K562 (cell line): Measurements from ENCODE around the gene NEK3. TPM values are rescaled to one million over a fixed set of nuclear protein-coding genes. Genes with fewer than 3 reads are reported as not detected.
A peak's percentile ranks its signal among the peaks of the same experiment; 100 is the strongest.

Experiments used
- CBX3 ChIP-seq, 2 experiments: IDR thresholded peaks; 1 replicate in 1 of 2; 2 replicates in 1 of 2; pipeline ENCODE4 v1.6.1; 2012; ENCODE audit warnings: inconsistent platforms in 2 of 2, low read length in 2 of 2, borderline replicate concordance in 1 of 2, control low read depth in 1 of 2
- CHAMP1 ChIP-seq: fragments of 450-650 bp; IDR thresholded peaks from 2 replicates; pipeline ENCODE4 v1.6.1; 2016; ENCODE audit warnings: mild to moderate bottlenecking
- ESRRA ChIP-seq: fragments of 450-650 bp; IDR thresholded peaks from 2 replicates; pipeline ENCODE4 v1.6.1; 2014; ENCODE audit warnings: low read depth, mild to moderate bottlenecking, moderate library complexity, borderline replicate concordance
- FOXM1 ChIP-seq, 2 experiments: fragments of 450-650 bp in 1 of 2; sonication (generic) in 1 of 2; formaldehyde crosslinking in 1 of 2; IDR thresholded peaks; 2 replicates each; pipeline versions ENCODE4 v1.6.1 to v1.9.0; 2017 to 2022; ENCODE audit warnings: low read depth in 2 of 2, mild to moderate bottlenecking in 2 of 2, missing genetic modification reagents in 1 of 2, moderate library complexity in 1 of 2
- GTF2B ChIP-seq: IDR thresholded peaks from 2 replicates; pipeline ENCODE4 v1.6.1; 2011; ENCODE audit not compliant: insufficient read length; ENCODE audit errors: extremely low read depth
- HMGXB4 ChIP-seq: sonication (generic); formaldehyde crosslinking; IDR thresholded peaks from 2 replicates; pipeline ENCODE4 v1.8.1; 2023; ENCODE audit warnings: mild to moderate bottlenecking, missing genetic modification reagents
- HOXB6 ChIP-seq: fragments of 250-450 bp; sonication (Bioruptor Pico); IDR thresholded peaks from 2 replicates; pipeline ENCODE4 v1.5.1; 2022; ENCODE audit warnings: mild to moderate bottlenecking, borderline replicate concordance
- JUN ChIP-seq, 2 experiments: sonication (generic) in 1 of 2; formaldehyde crosslinking in 1 of 2; IDR thresholded peaks; 2 replicates each; pipeline versions ENCODE4 v1.6.1 to v1.8.0; 2012 to 2022; ENCODE audit warnings: borderline replicate concordance in 2 of 2, mild to moderate bottlenecking in 2 of 2, improper control_type of control experiment in 1 of 2, low read depth in 1 of 2, low read length in 1 of 2, missing genetic modification reagents in 1 of 2
- PBX2 ChIP-seq, 2 experiments: IDR thresholded peaks in 1 of 2; conservative IDR thresholded peaks in 1 of 2; 2 replicates each; pipeline ENCODE4 v1.6.1; 2016; ENCODE audit warnings: low read depth in 2 of 2, mild to moderate bottlenecking in 1 of 2, missing compliant biosample characterization in 1 of 2, missing genetic modification characterization in 1 of 2, moderate library complexity in 1 of 2
- SIX5 ChIP-seq, 2 experiments: IDR thresholded peaks; 2 replicates each; pipeline ENCODE4 v1.6.1; 2011; ENCODE audit warnings: low read length in 2 of 2, borderline replicate concordance in 1 of 2, low read depth in 1 of 2, mild to moderate bottlenecking in 1 of 2, moderate library complexity in 1 of 2; ENCODE audit not compliant: insufficient read depth in 1 of 2
- SNAPC5 ChIP-seq: fragments of 250-450 bp; sonication (Bioruptor Pico); IDR thresholded peaks from 2 replicates; pipeline ENCODE4 v1.8.0; 2021; ENCODE audit warnings: moderate library complexity, mild to moderate bottlenecking, inconsistent platforms
- SRSF9 ChIP-seq: fragments of 200-400 bp; formaldehyde crosslinking; IDR thresholded peaks from 2 replicates; pipeline ENCODE4 v1.6.1; 2017; ENCODE audit warnings: low read depth, low read length, borderline replicate concordance
- TCF7L2 ChIP-seq: fragments of 150-350 bp; IDR thresholded peaks from 2 replicates; pipeline ENCODE4 v1.6.1; 2016; ENCODE audit warnings: low read depth, mild to moderate bottlenecking, low read length, moderate library complexity
- YY1 ChIP-seq, 3 experiments: IDR thresholded peaks; 2 replicates each; pipeline ENCODE4 v1.6.1; 2011; ENCODE audit warnings: low read length in 2 of 3, mild to moderate bottlenecking in 2 of 3, moderate library complexity in 2 of 3, borderline replicate concordance in 1 of 3, control low read depth in 1 of 3, low read depth in 1 of 3; ENCODE audit not compliant: insufficient read depth in 3 of 3, insufficient replicate concordance in 2 of 3, control insufficient read depth in 1 of 3, insufficient read length in 1 of 3; ENCODE audit errors: extremely low read depth in 1 of 3
- ZNF121 ChIP-seq: sonication (generic); formaldehyde crosslinking; conservative IDR thresholded peaks from 2 replicates; pipeline ENCODE4 v1.8.0; 2022; ENCODE audit warnings: missing genetic modification reagents
- polyA plus RNA-seq, 8 experiments: library from polyadenylated mRNA; depleted of rRNA in 4 of 8; stranded (reverse) in 5 of 8; unstranded in 3 of 8; fragments of >200 nt; fragmentation: Nextera tagmentation in 2 of 8; fragmentation: Illumina TruSeq in 1 of 8; extraction: Ambion mirVana in 2 of 8; extraction: Trizol in 1 of 8; gene quantifications; 2 replicates each; pipeline versions ENCODE4 v1.2.1 to v1.2.3, GENCODE V29; 2011 to 2014; ENCODE audit warnings: inconsistent platforms in 1 of 8, missing spikeins in 1 of 8
- total RNA-seq, 7 experiments: library from RNA; depleted of rRNA in 6 of 7; stranded (reverse); fragments of >200 nt in 6 of 7; fragmentation: Illumina TruSeq in 2 of 7; extraction: Trizol in 2 of 7; gene quantifications; 2 replicates each; pipeline versions ENCODE4 v1.2.1 to v1.2.3, GENCODE V29; 2011 to 2021; ENCODE audit warnings: low replicate concordance in 1 of 7

Gene NEK3
- total and polyA plus RNA-seq, 9 of the 15 experiments (the other 6 are each of a cell fraction or from before 2014, with no cell fraction given) = 6.2 to 11.0 (median 9.3) TPM

GRCh38 chr13:52159159-52159982 lies at the start of gene NEK3 (continued):
- TF ChIP-seq GTF2B (no peak), HOXB6 (CRISPR knock-in tag) (no peak), SIX5 (IDR thresholded peaks at IDR 0.05; ENCODE audit: borderline replicate concordance in 1 of 2, insufficient read depth in 1 of 2, low read depth in 1 of 2, low read length in 2 of 2) (no peak), PBX2 (CRISPR knock-in tag; IDR thresholded peaks at IDR 0.05; ENCODE audit: low read depth) (no peak), PBX2 (tag; conservative IDR thresholded peaks at IDR 0.05; ENCODE audit: low read depth) (no peak), CHAMP1 (no peak), CBX3 (IDR thresholded peaks at IDR 0.05; ENCODE audit: borderline replicate concordance in 1 of 2, low read length in 2 of 2) (peak in 1 of 2 experiments; percentile 96; a peak in 2 of 3 replicates), ESRRA (no peak), ZNF121 (CRISPR knock-in tag) (no peak), HMGXB4 (CRISPR knock-in tag) (0 out of 2 replicates have a peak, but pooled peaks have one; percentile 49), SRSF9 (no peak), SNAPC5 (CRISPR knock-in tag) (no peak), JUN (IDR thresholded peaks at IDR 0.05; ENCODE audit: borderline replicate concordance, low read depth, low read length) (peak; percentile 28; the same call in 1 of the 2 replicates), JUN (CRISPR knock-in tag; IDR thresholded peaks at IDR 0.05; ENCODE audit: borderline replicate concordance) (no peak), FOXM1 (IDR thresholded peaks at IDR 0.05; ENCODE audit: low read depth) (no peak), FOXM1 (CRISPR knock-in tag; IDR thresholded peaks at IDR 0.05; ENCODE audit: low read depth) (no peak), YY1 (IDR thresholded peaks at IDR 0.05; ENCODE audit: borderline replicate concordance in 1 of 3, control insufficient read depth in 1 of 3, extremely low read depth in 1 of 3, insufficient read depth in 3 of 3, insufficient read length in 1 of 3, insufficient replicate concordance in 2 of 3, low read depth in 1 of 3, low read length in 2 of 3) (peak in 1 of 3 experiments; percentile 39), TCF7L2 (no peak)
